ENCODE data around the gene CREB1.

The CREB1 gene

GRCh38 chr2:207599636-207600035 is 69.9 kb downstream of the CREB1 start:
- Histone ChIP-seq H3K36me3 (ENCODE audit: control insufficient read depth, low read depth, low read length) (peaks cover 32% of the 10 kb centered on the region), H3K27me3 (ENCODE audit: control insufficient read depth, insufficient read depth, low read length) (no peaks in the 10 kb centered on the region), H3K9me3 (ENCODE audit: control insufficient read depth, low read depth, low read length) (no peaks in the 10 kb centered on the region), H3K27ac (ENCODE audit: low read length) (no peak overlapping the region), H3K4me1 (ENCODE audit: control insufficient read depth, low read depth, low read length) (no peaks in the 10 kb centered on the region), H3K9ac (ENCODE audit: low read length) (no peak overlapping the region), H3K4me3 (ENCODE audit: low read length) (no peak overlapping the region)

- H3K4me1 ChIP-seq (ENCODE audit: control insufficient read depth, low read depth, low read length), result no peaks in the 10 kb centered on the region
- no peaks in the 10 kb centered on the region for H3K9me3 ChIP-seq (ENCODE audit: control insufficient read depth, low read depth, low read length)
- H3K36me3 ChIP-seq (ENCODE audit: control insufficient read depth, low read depth, low read length), result peaks cover 31% of the 10 kb centered on the region
- no peak overlapping the region for H3K4me3 ChIP-seq (ENCODE audit: low read length)
- H3K27me3 ChIP-seq (ENCODE audit: control insufficient read depth, insufficient read depth, low read length), result no peaks in the 10 kb centered on the region
- no peak overlapping the region for H3K9ac ChIP-seq (ENCODE audit: low read length)
- H3K27ac ChIP-seq (ENCODE audit: low read length), result no peak overlapping the region
Observed at GRCh38 chr2:207600231-207600630, 70.5 kb downstream of the CREB1 start.

GRCh38 chr2:207601774-207602173 is 72.0 kb downstream of the CREB1 start:
- Histone ChIP-seq H3K4me3 (ENCODE audit: low read length) (no peak overlapping the region), H3K4me1 (ENCODE audit: control insufficient read depth, low read depth, low read length) (no peaks in the 10 kb centered on the region), H3K9ac (ENCODE audit: low read length) (no peak overlapping the region), H3K27me3 (ENCODE audit: control insufficient read depth, insufficient read depth, low read length) (no peaks in the 10 kb centered on the region), H3K36me3 (ENCODE audit: control insufficient read depth, low read depth, low read length) (peaks cover 21% of the 10 kb centered on the region), H3K9me3 (ENCODE audit: control insufficient read depth, low read depth, low read length) (no peaks in the 10 kb centered on the region), H3K27ac (ENCODE audit: low read length) (no peak overlapping the region)

- Histone ChIP-seq H3K9ac (ENCODE audit: low read length) (no peak overlapping the region), H3K27ac (ENCODE audit: low read length) (no peak overlapping the region), H3K27me3 (ENCODE audit: control insufficient read depth, insufficient read depth, low read length) (no peaks in the 10 kb centered on the region), H3K4me1 (ENCODE audit: control insufficient read depth, low read depth, low read length) (no peaks in the 10 kb centered on the region), H3K4me3 (ENCODE audit: low read length) (no peak overlapping the region), H3K9me3 (ENCODE audit: control insufficient read depth, low read depth, low read length) (no peaks in the 10 kb centered on the region), H3K36me3 (ENCODE audit: control insufficient read depth, low read depth, low read length) (peaks cover 7% of the 10 kb centered on the region)
Observed at GRCh38 chr2:207603486-207603885, 73.7 kb downstream of the CREB1 start.

- Histone ChIP-seq H3K4me1 (ENCODE audit: control insufficient read depth, low read depth, low read length) (no peaks in the 10 kb centered on the region), H3K4me3 (ENCODE audit: low read length) (no peak overlapping the region), H3K9me3 (ENCODE audit: control insufficient read depth, low read depth, low read length) (no peaks in the 10 kb centered on the region), H3K9ac (ENCODE audit: low read length) (no peak overlapping the region), H3K27me3 (ENCODE audit: control insufficient read depth, insufficient read depth, low read length) (no peaks in the 10 kb centered on the region), H3K27ac (ENCODE audit: low read length) (no peak overlapping the region), H3K36me3 (ENCODE audit: control insufficient read depth, low read depth, low read length) (peaks cover 8% of the 10 kb centered on the region)
Observed at GRCh38 chr2:207606399-207606798, 76.6 kb downstream of the CREB1 start.

GRCh38 chr2:207606829-207607228 is 77.1 kb downstream of the CREB1 start:
- Histone ChIP-seq H3K27me3 (ENCODE audit: control insufficient read depth, insufficient read depth, low read length) (no peaks in the 10 kb centered on the region), H3K9ac (ENCODE audit: low read length) (no peak overlapping the region), H3K4me1 (ENCODE audit: control insufficient read depth, low read depth, low read length) (no peaks in the 10 kb centered on the region), H3K4me3 (ENCODE audit: low read length) (no peak overlapping the region), H3K36me3 (ENCODE audit: control insufficient read depth, low read depth, low read length) (peaks cover 6% of the 10 kb centered on the region), H3K9me3 (ENCODE audit: control insufficient read depth, low read depth, low read length) (no peaks in the 10 kb centered on the region), H3K27ac (ENCODE audit: low read length) (no peak overlapping the region)

GRCh38 chr2:207612714-207613113 is 83.0 kb downstream of the CREB1 start:
- Histone ChIP-seq H3K9me3 (ENCODE audit: control insufficient read depth, low read depth, low read length) (no peaks in the 10 kb centered on the region), H3K27me3 (ENCODE audit: control insufficient read depth, insufficient read depth, low read length) (no peaks in the 10 kb centered on the region), H3K27ac (ENCODE audit: low read length) (no peak overlapping the region), H3K36me3 (ENCODE audit: control insufficient read depth, low read depth, low read length) (peaks cover 33% of the 10 kb centered on the region), H3K4me3 (ENCODE audit: low read length) (no peak overlapping the region), H3K4me1 (ENCODE audit: control insufficient read depth, low read depth, low read length) (no peaks in the 10 kb centered on the region), H3K9ac (ENCODE audit: low read length) (no peak overlapping the region)

- no peak overlapping the region for H3K27ac ChIP-seq (ENCODE audit: low read length)
- H3K4me3 ChIP-seq (ENCODE audit: low read length), result no peak overlapping the region
- no peak overlapping the region for H3K9ac ChIP-seq (ENCODE audit: low read length)
- H3K4me1 ChIP-seq (ENCODE audit: control insufficient read depth, low read depth, low read length), result no peaks in the 10 kb centered on the region
- peaks cover 40% of the 10 kb centered on the region for H3K36me3 ChIP-seq (ENCODE audit: control insufficient read depth, low read depth, low read length)
- H3K9me3 ChIP-seq (ENCODE audit: control insufficient read depth, low read depth, low read length), result no peaks in the 10 kb centered on the region
- H3K27me3 ChIP-seq (ENCODE audit: control insufficient read depth, insufficient read depth, low read length), result no peaks in the 10 kb centered on the region
Observed at GRCh38 chr2:207614824-207615223, 85.1 kb downstream of the CREB1 start.

GRCh38 chr2:207616185-207616584 is 86.4 kb downstream of the CREB1 start:
- Histone ChIP-seq H3K36me3 (ENCODE audit: control insufficient read depth, low read depth, low read length) (peaks cover 49% of the 10 kb centered on the region), H3K4me1 (ENCODE audit: control insufficient read depth, low read depth, low read length) (no peaks in the 10 kb centered on the region), H3K9ac (ENCODE audit: low read length) (no peak overlapping the region), H3K4me3 (ENCODE audit: low read length) (no peak overlapping the region), H3K9me3 (ENCODE audit: control insufficient read depth, low read depth, low read length) (no peaks in the 10 kb centered on the region), H3K27me3 (ENCODE audit: control insufficient read depth, insufficient read depth, low read length) (no peaks in the 10 kb centered on the region), H3K27ac (ENCODE audit: low read length) (no peak overlapping the region)

- H3K4me1 ChIP-seq (ENCODE audit: control insufficient read depth, low read depth, low read length), result no peaks in the 10 kb centered on the region
- no peaks in the 10 kb centered on the region for H3K27me3 ChIP-seq (ENCODE audit: control insufficient read depth, insufficient read depth, low read length)
- H3K9ac ChIP-seq (ENCODE audit: low read length), result no peak overlapping the region
- no peak overlapping the region for H3K27ac ChIP-seq (ENCODE audit: low read length)
- no peaks in the 10 kb centered on the region for H3K9me3 ChIP-seq (ENCODE audit: control insufficient read depth, low read depth, low read length)
- H3K36me3 ChIP-seq (ENCODE audit: control insufficient read depth, low read depth, low read length), result peaks cover 56% of the 10 kb centered on the region
- no peak overlapping the region for H3K4me3 ChIP-seq (ENCODE audit: low read length)
Observed at GRCh38 chr2:207617011-207617671, 87.4 kb downstream of the CREB1 start.

- Histone ChIP-seq H3K4me3 (ENCODE audit: low read length) (no peak overlapping the region), H3K9ac (ENCODE audit: low read length) (no peak overlapping the region), H3K9me3 (ENCODE audit: control insufficient read depth, low read depth, low read length) (no peaks in the 10 kb centered on the region), H3K27ac (ENCODE audit: low read length) (no peak overlapping the region), H3K4me1 (ENCODE audit: control insufficient read depth, low read depth, low read length) (no peaks in the 10 kb centered on the region), H3K36me3 (ENCODE audit: control insufficient read depth, low read depth, low read length) (peaks cover 53% of the 10 kb centered on the region), H3K27me3 (ENCODE audit: control insufficient read depth, insufficient read depth, low read length) (no peaks in the 10 kb centered on the region)
Observed at GRCh38 chr2:207619764-207620203, 90.0 kb downstream of the CREB1 start.

- Histone ChIP-seq H3K4me3 (ENCODE audit: low read length) (no peak overlapping the region), H3K36me3 (ENCODE audit: control insufficient read depth, low read depth, low read length) (peaks cover 49% of the 10 kb centered on the region), H3K27me3 (ENCODE audit: control insufficient read depth, insufficient read depth, low read length) (no peaks in the 10 kb centered on the region), H3K9ac (ENCODE audit: low read length) (no peak overlapping the region), H3K4me1 (ENCODE audit: control insufficient read depth, low read depth, low read length) (no peaks in the 10 kb centered on the region), H3K27ac (ENCODE audit: low read length) (no peak overlapping the region), H3K9me3 (ENCODE audit: control insufficient read depth, low read depth, low read length) (no peaks in the 10 kb centered on the region)
Observed at GRCh38 chr2:207621501-207622039, 91.8 kb downstream of the CREB1 start.
